Ovary (tissue), 3 donors: Measurements from ENCODE around the gene TNFRSF4.

Source experiments
- CTCF ChIP-seq, 3 donors: fragments of 450-650 bp in 2 of 3; fragments of 200-600 bp in 1 of 3; IDR thresholded peaks; one replicate each; pipeline versions ENCODE4 v1.5.1 to v1.8.0; 2016 to 2022; ENCODE audit warnings: antibody characterized with exemption in 3 of 3, mild to moderate bottlenecking in 1 of 3
- EP300 ChIP-seq: sonication (generic); formaldehyde crosslinking; IDR thresholded peaks from one replicate; pipeline ENCODE4 v1.6.1; 2017; ENCODE audit warnings: antibody characterized with exemption
- POLR2A ChIP-seq: fragments of 450-650 bp; IDR thresholded peaks from one replicate; pipeline ENCODE4 v1.6.1; 2017; ENCODE audit warnings: antibody characterized with exemption, mild to moderate bottlenecking, moderate library complexity
- donor health status: DM: no; HTN: no; CAD: no.

- TF ChIP-seq CTCF (IDR thresholded peaks at IDR 0.05) (no peak), POLR2A (no peak), EP300 (no peak)
Measured at GRCh38 chr1:1205769-1206375, 8.1 kb downstream of the TNFRSF4 start.
